H1 (cell line): ENCODE data around the gene E2F2. TPM values are rescaled to one million over a fixed set of nuclear protein-coding genes. Genes with fewer than 3 reads are reported as not detected.

Experiments used
- GTF2F1 ChIP-seq: IDR thresholded peaks from 2 replicates; pipeline ENCODE4 v1.6.1; 2012; ENCODE audit warnings: low read depth, low read length, improper control_type of control experiment, borderline replicate concordance
- KDM4A ChIP-seq: IDR thresholded peaks from one replicate; pipeline ENCODE4 v1.7.1; 2012; ENCODE audit warnings: low read depth, mild to moderate bottlenecking, moderate library complexity, low read length, inconsistent platforms; ENCODE audit not compliant: severe bottlenecking
- polyA plus RNA-seq, 7 experiments: library from polyadenylated mRNA; depleted of rRNA in 3 of 7; stranded (reverse) in 5 of 7; unstranded in 2 of 7; fragments of >200 nt in 5 of 7; fragments of 200-250 nt in 2 of 7; gene quantifications; 1 replicate in 5 of 7; 2 replicates in 1 of 7; 4 replicates in 1 of 7; pipeline versions ENCODE4 v1.2.1 to v1.2.3, GENCODE V29; 2011 to 2013; ENCODE audit warnings: missing spikeins in 2 of 7, mixed read lengths in 2 of 7
- total RNA-seq: library from RNA; stranded (reverse); fragmentation: NEBNext Ultra II Directional; extraction: Animal tissue kit (Norgen Biotek cat#: 25700); gene quantifications from 2 replicates; pipeline ENCODE4 v1.2.1, GENCODE V29; 2021

The E2F2 gene
- total and polyA plus RNA-seq, 2 of the 8 experiments (the other 6 are each of a cell fraction or from before 2014, with no cell fraction given) = 1.8 to 7.0 TPM

- TF ChIP-seq KDM4A (no peak), GTF2F1 (no peak)
These were observed 47.4 kb downstream of the E2F2 start, which contains the start of gene ASAP3 (continued) for GRCh38 chr1:23483321-23484252.
